CD14-positive monocyte (primary cell): ENCODE data around the gene KEL. TPM values are rescaled to one million over a fixed set of nuclear protein-coding genes. Genes with fewer than 3 reads are reported as not detected.

Experiments
- DNase-seq, 3 donors: peaks; one replicate each; pipeline ENCODE4 v3.0.0-alpha.2; 2011 to 2022
- H2AFZ ChIP-seq: 2 replicates; pipeline ENCODE4 v1.6.0; 2012; ENCODE audit warnings: mild to moderate bottlenecking, low read depth, low read length, inconsistent platforms; ENCODE audit not compliant: insufficient read depth, poor library complexity, severe bottlenecking
- H3K27ac ChIP-seq, 2 donors: 1 replicate in 1 of 2; 2 replicates in 1 of 2; pipeline ENCODE4 v1.5.1; 2012 to 2013; ENCODE audit warnings: low read length in 2 of 2, control low read depth in 1 of 2, inconsistent platforms in 1 of 2, low read depth in 1 of 2, mild to moderate bottlenecking in 1 of 2
- H3K27me3 ChIP-seq, 2 donors: one replicate each; pipeline versions ENCODE4 v1.6.0 to v1.6.1; 2011 to 2013; ENCODE audit warnings: low read length in 2 of 2; ENCODE audit not compliant: control insufficient read depth in 2 of 2, insufficient read depth in 2 of 2
- H3K36me3 ChIP-seq, 2 donors: replicated peaks in 1 of 2; 1 replicate in 1 of 2; 2 replicates in 1 of 2; pipeline versions ENCODE4 v1.5.1 to v1.6.1; 2012 to 2013; ENCODE audit warnings: low read length in 2 of 2, control low read depth in 1 of 2, inconsistent platforms in 1 of 2, mild to moderate bottlenecking in 1 of 2; ENCODE audit not compliant: insufficient read depth in 2 of 2, control insufficient read depth in 1 of 2
- H3K4me1 ChIP-seq, 2 donors: 1 replicate in 1 of 2; 2 replicates in 1 of 2; pipeline versions ENCODE4 v1.5.1 to v1.6.1; 2012 to 2013; ENCODE audit warnings: low read length in 2 of 2, control low read depth in 1 of 2, inconsistent platforms in 1 of 2, mild to moderate bottlenecking in 1 of 2, moderate library complexity in 1 of 2; ENCODE audit not compliant: insufficient read depth in 2 of 2, control insufficient read depth in 1 of 2
- H3K4me2 ChIP-seq: replicated peaks from 2 replicates; pipeline ENCODE3; 2012; ENCODE audit warnings: low read length, moderate library complexity, mild to moderate bottlenecking; ENCODE audit not compliant: poor library complexity, severe bottlenecking; ENCODE audit errors: extremely low read depth
- H3K4me3 ChIP-seq, 3 experiments: fragments of 200-600 bp in 1 of 3; sonication (generic) in 1 of 3; replicated peaks in 1 of 3; 1 replicate in 2 of 3; 2 replicates in 1 of 3; pipeline ENCODE4 v1.5.1; 2011 to 2013; ENCODE audit warnings: low read length in 3 of 3, mild to moderate bottlenecking in 3 of 3, control low read depth in 2 of 3, low read depth in 2 of 3, inconsistent platforms in 1 of 3, moderate library complexity in 1 of 3
- H3K79me2 ChIP-seq: 2 replicates; pipeline ENCODE4 v1.6.0; 2012; ENCODE audit warnings: mild to moderate bottlenecking, control low read depth, inconsistent platforms, low read length, moderate library complexity; ENCODE audit not compliant: insufficient read depth
- H3K9ac ChIP-seq: 2 replicates; pipeline ENCODE4 v1.6.0; 2017; ENCODE audit warnings: low read length, mild to moderate bottlenecking; ENCODE audit not compliant: insufficient read depth, poor library complexity, severe bottlenecking
- H3K9me3 ChIP-seq, 2 donors: replicated peaks in 1 of 2; 1 replicate in 1 of 2; 2 replicates in 1 of 2; pipeline versions ENCODE4 v1.5.1 to v1.6.1; 2012 to 2013; ENCODE audit warnings: low read length in 2 of 2, control low read depth in 1 of 2; ENCODE audit not compliant: control insufficient read depth in 1 of 2, insufficient read depth in 1 of 2
- H4K20me1 ChIP-seq: 2 replicates; pipeline ENCODE4 v1.6.0; 2012; ENCODE audit warnings: mild to moderate bottlenecking, low read length, control low read depth, moderate library complexity; ENCODE audit not compliant: insufficient read depth
- H3K27ac Mint-ChIP-seq, 7 donors: one replicate each; pipeline ENCODE4 v1.8.0; 2020; ENCODE audit warnings: mild to moderate bottlenecking in 7 of 7, mixed read lengths in 7 of 7, moderate library complexity in 6 of 7, inconsistent platforms in 2 of 7
- H3K27me3 Mint-ChIP-seq, 3 donors: one replicate each; pipeline ENCODE4 v1.8.0; 2021 to 2022; ENCODE audit warnings: low read depth in 3 of 3, mild to moderate bottlenecking in 3 of 3, mixed read lengths in 3 of 3, moderate library complexity in 3 of 3, inconsistent platforms in 1 of 3
- H3K36me3 Mint-ChIP-seq, 2 donors: one replicate each; pipeline ENCODE4 v1.8.0; 2020; ENCODE audit warnings: mixed read lengths in 2 of 2, inconsistent platforms in 1 of 2, mild to moderate bottlenecking in 1 of 2
- H3K4me1 Mint-ChIP-seq: one replicate; pipeline ENCODE4 v1.8.0; 2020; ENCODE audit warnings: mild to moderate bottlenecking, mixed read lengths
- H3K4me3 Mint-ChIP-seq, 2 donors: one replicate each; pipeline ENCODE4 v1.8.0; 2020; ENCODE audit warnings: mild to moderate bottlenecking in 2 of 2, mixed read lengths in 2 of 2, moderate library complexity in 1 of 2
- H3K9me3 Mint-ChIP-seq, 7 donors: one replicate each; pipeline ENCODE4 v1.8.0; 2020 to 2022; ENCODE audit warnings: mixed read lengths in 7 of 7, mild to moderate bottlenecking in 6 of 7, moderate library complexity in 6 of 7, inconsistent platforms in 2 of 7
- WGBS: methylation state at CpG from one replicate; pipeline ENCODE4 v1.1.5; 2013; ENCODE audit warnings: missing lambda C conversion rate; ENCODE audit not compliant: insufficient coverage; 5-methylcytosine and 5-hydroxymethylcytosine counted together
- intact Hi-C, 2 donors: fragments of 100-400 bp; cut with micrococcal nuclease; formaldehyde crosslinking; loops; one replicate each; pipeline versions ENCODE4 v1.15.0 to v1.15.1; 2023
- polyA plus RNA-seq, 3 donors: library from polyadenylated mRNA; depleted of rRNA in 1 of 3; unstranded in 2 of 3; stranded (reverse) in 1 of 3; fragments of 300-500 nt in 2 of 3; fragments of >200 nt in 1 of 3; fragmentation: Illumina TruSeq in 2 of 3; gene quantifications; 1 replicate in 2 of 3; 2 replicates in 1 of 3; pipeline ENCODE4 v1.2.3, GENCODE V29; 2012 to 2021
- TF ChIP-seq, protein P1 (sequence below): fragments of 200-600 bp; IDR thresholded peaks from one replicate; pipeline ENCODE4 v1.8.0; 2022; ENCODE audit warnings: antibody characterized with exemption, mild to moderate bottlenecking

The KEL gene
- polyA plus RNA-seq, 3 donors, result 2.5 TPM; not detected in 2

DNA sequence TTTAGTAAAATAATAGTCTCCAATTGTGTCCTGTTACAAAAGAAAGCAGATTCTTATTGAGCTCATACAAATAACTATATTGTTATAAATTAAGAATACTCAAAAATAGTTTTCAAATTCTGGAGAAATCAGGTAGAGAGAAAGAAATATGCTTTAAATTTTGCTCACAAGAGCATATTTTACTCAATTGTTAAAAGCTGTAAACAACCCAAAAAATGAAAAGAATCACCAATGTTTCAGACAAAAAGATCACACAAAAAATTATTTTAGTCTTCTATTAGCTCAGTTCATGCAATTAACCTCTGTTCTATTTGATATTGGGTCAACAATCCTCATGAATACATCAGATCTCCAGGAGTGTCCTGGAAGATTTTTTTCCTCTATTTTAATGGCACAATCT is 58.0 kb downstream of the KEL start:
- Histone ChIP-seq H3K4me3 (no peak overlapping the region), H2AFZ (no peak overlapping the region), H3K9me3 (peaks cover 4 to 8% of the 10 kb centered on the region in 2 donors), H3K4me1 (peaks cover 7 to 9% of the 10 kb centered on the region in 2 donors), H3K36me3 (no peaks in the 10 kb centered on the region), H3K79me2 (no peaks in the 10 kb centered on the region), H3K27me3 (no peaks in the 10 kb centered on the region), H3K4me2 (no peak overlapping the region), H3K9ac (no peak overlapping the region), H4K20me1 (no peaks in the 10 kb centered on the region), H3K27ac (no peak overlapping the region)
- no peak overlapping the region for H3K27ac Mint-ChIP-seq
- peaks cover 2 to 10% (median 6%) of the 10 kb centered on the region in 7 donors for H3K9me3 Mint-ChIP-seq
- TF ChIP-seq, protein P1, sequence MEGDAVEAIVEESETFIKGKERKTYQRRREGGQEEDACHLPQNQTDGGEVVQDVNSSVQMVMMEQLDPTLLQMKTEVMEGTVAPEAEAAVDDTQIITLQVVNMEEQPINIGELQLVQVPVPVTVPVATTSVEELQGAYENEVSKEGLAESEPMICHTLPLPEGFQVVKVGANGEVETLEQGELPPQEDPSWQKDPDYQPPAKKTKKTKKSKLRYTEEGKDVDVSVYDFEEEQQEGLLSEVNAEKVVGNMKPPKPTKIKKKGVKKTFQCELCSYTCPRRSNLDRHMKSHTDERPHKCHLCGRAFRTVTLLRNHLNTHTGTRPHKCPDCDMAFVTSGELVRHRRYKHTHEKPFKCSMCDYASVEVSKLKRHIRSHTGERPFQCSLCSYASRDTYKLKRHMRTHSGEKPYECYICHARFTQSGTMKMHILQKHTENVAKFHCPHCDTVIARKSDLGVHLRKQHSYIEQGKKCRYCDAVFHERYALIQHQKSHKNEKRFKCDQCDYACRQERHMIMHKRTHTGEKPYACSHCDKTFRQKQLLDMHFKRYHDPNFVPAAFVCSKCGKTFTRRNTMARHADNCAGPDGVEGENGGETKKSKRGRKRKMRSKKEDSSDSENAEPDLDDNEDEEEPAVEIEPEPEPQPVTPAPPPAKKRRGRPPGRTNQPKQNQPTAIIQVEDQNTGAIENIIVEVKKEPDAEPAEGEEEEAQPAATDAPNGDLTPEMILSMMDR, result no peak
- no peak for DNase-seq
- H3K36me3 Mint-ChIP-seq, result no peaks in the 10 kb centered on the region
- peaks cover 1 to 5% (median 3%) of the 10 kb centered on the region in 3 donors for H3K27me3 Mint-ChIP-seq
- no peak overlapping the region for H3K4me3 Mint-ChIP-seq
- intact Hi-C loops, result no loop called here
- H3K4me1 Mint-ChIP-seq, result peaks cover 8% of the 10 kb centered on the region

- TF ChIP-seq, protein P1, result no peak
- no peak for DNase-seq
- peaks cover 3 to 7% (median 5%) of the 10 kb centered on the region in 3 donors for H3K27me3 Mint-ChIP-seq
- no peaks in the 10 kb centered on the region for H4K20me1 ChIP-seq
- no peaks in the 10 kb centered on the region for H3K27me3 ChIP-seq
- no peak overlapping the region for H2AFZ ChIP-seq
- H3K27ac ChIP-seq, result no peak overlapping the region
- no peak overlapping the region for H3K4me3 ChIP-seq
- no peaks in the 10 kb centered on the region for H3K4me1 ChIP-seq
- no peak overlapping the region for H3K4me3 Mint-ChIP-seq
- no peak overlapping the region for H3K9ac ChIP-seq
- no peaks in the 10 kb centered on the region for H3K79me2 ChIP-seq
- no peaks in the 10 kb centered on the region for H3K36me3 Mint-ChIP-seq
- H3K36me3 ChIP-seq, result no peaks in the 10 kb centered on the region
- intact Hi-C loops, result no loop called here
- peaks cover 2 to 9% (median 6%) of the 10 kb centered on the region in 7 donors for H3K9me3 Mint-ChIP-seq
- H3K4me2 ChIP-seq, result no peak overlapping the region
- WGBS, result 94% methylated on average over 15 of the region's 15 CpGs
- H3K9me3 ChIP-seq, result peaks cover 4 to 8% of the 10 kb centered on the region in 2 donors
- H3K27ac Mint-ChIP-seq, result peak overlapping the region in 1 of 7 donors; percentile 47
- no peaks in the 10 kb centered on the region for H3K4me1 Mint-ChIP-seq
Observed at GRCh38 chr7:142901426-142902259, 60.5 kb downstream of the KEL start.
